ENCODE measurements around the gene CDKN2C. TPM values are rescaled to one million over a fixed set of nuclear protein-coding genes. Genes with fewer than 3 reads are reported as not detected.

Gene CDKN2C
- total and polyA plus RNA-seq, 2 experiments from 2014 or later: not detected

GRCh38 chr1:50967416-50968157 lies 2.5 kb upstream of the CDKN2C start:
- H3K9me2 ChIP-seq (ENCODE audit: insufficient read depth): no peaks in the 10 kb centered on the region
- peaks cover 24% of the 10 kb centered on the region for H3F3A ChIP-seq (replicated peaks; ENCODE audit: low read depth)
- no peaks in the 10 kb centered on the region for H3K79me2 ChIP-seq (replicated peaks; ENCODE audit: insufficient read depth)
- peaks cover 87% of the 10 kb centered on the region for H3K27me3 ChIP-seq (ENCODE audit: insufficient read depth)
- Mint-ChIP-seq H3K9me3 (no peaks in the 10 kb centered on the region), H3K27ac (no peak overlapping the region), H3K36me3 (ENCODE audit: low read depth) (no peaks in the 10 kb centered on the region), H3K27me3 (ENCODE audit: insufficient read depth, low read depth, poor library complexity) (peaks cover 63% of the 10 kb centered on the region), H3K4me1 (peaks cover 17% of the 10 kb centered on the region), H3K4me3 (peak overlapping the region; percentile 80)
- H3K4me3 ChIP-seq: peak overlapping the region; percentile 80
- peaks cover 10% of the 10 kb centered on the region; the same call in 1 of the 2 replicates for H3K4me1 ChIP-seq (ENCODE audit: insufficient read depth)
- peak overlapping the region; percentile 99; the same call in 1 of the 2 replicates for H2AFZ ChIP-seq
- ATAC-seq: no peak
- H3K4me2 ChIP-seq: peak overlapping the region; percentile 99
- H3K27ac ChIP-seq (ENCODE audit: low read depth): no peak overlapping the region
- TF ChIP-seq, protein P1, sequence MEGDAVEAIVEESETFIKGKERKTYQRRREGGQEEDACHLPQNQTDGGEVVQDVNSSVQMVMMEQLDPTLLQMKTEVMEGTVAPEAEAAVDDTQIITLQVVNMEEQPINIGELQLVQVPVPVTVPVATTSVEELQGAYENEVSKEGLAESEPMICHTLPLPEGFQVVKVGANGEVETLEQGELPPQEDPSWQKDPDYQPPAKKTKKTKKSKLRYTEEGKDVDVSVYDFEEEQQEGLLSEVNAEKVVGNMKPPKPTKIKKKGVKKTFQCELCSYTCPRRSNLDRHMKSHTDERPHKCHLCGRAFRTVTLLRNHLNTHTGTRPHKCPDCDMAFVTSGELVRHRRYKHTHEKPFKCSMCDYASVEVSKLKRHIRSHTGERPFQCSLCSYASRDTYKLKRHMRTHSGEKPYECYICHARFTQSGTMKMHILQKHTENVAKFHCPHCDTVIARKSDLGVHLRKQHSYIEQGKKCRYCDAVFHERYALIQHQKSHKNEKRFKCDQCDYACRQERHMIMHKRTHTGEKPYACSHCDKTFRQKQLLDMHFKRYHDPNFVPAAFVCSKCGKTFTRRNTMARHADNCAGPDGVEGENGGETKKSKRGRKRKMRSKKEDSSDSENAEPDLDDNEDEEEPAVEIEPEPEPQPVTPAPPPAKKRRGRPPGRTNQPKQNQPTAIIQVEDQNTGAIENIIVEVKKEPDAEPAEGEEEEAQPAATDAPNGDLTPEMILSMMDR (conservative IDR thresholded peaks at IDR 0.05; ENCODE audit: low read depth in 2 of 2): 0 out of 4 replicates have a peak, but pooled peaks of 1 of the 2 experiments have one; percentile 38
- no peak for TF ChIP-seq NANOG (IDR thresholded peaks at IDR 0.05; ENCODE audit: borderline replicate concordance)
- no peak for DNase-seq (ENCODE audit: low spot score)
- H4K20me1 ChIP-seq (replicated peaks; ENCODE audit: insufficient read depth): peaks cover 15% of the 10 kb centered on the region
- no peaks in the 10 kb centered on the region for H3K36me3 ChIP-seq (ENCODE audit: insufficient read depth)

DNA sequence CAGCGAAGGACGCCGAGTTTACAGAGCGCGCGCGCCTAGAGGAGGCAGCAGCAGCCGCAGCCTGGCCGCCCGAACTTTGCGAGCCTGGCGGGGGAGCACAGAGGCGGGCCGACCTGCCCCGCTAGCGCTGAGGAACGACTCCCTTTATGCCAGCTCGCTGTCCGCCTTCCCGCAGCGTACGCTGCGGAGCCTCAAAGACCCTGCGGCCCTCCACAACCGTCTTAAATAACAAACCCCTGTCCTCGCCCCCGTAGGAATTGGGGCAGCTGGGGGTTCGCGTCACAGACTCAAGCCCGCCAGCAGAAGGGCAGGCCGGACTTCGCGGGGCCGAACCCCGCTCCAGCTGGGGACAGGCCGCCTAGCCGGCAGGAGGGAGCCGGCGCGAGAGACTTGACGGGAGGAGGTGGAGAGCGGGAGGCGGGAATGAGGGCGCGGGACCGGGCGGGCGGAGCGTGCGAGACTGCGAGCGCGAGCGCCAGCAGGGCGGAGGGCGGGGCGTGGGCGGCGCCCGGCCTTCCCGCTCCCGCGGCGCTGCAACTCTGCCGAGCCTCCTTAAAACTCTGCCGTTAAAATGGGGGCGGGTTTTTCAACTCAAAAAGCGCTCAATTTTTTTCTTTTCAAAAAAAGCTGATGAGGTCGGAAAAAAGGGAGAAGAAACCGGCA lies 1.8 kb upstream of the CDKN2C start:
- Mint-ChIP-seq H3K36me3 (ENCODE audit: low read depth) (no peaks in the 10 kb centered on the region), H3K4me3 (peak overlapping the region; percentile 80), H3K9me3 (no peaks in the 10 kb centered on the region), H3K27ac (no peak overlapping the region), H3K27me3 (ENCODE audit: insufficient read depth, low read depth, poor library complexity) (peaks cover 70% of the 10 kb centered on the region), H3K4me1 (peaks cover 17% of the 10 kb centered on the region)
- peak overlapping the region; percentile 99 for H3K4me2 ChIP-seq
- H3K9me2 ChIP-seq (ENCODE audit: insufficient read depth): no peaks in the 10 kb centered on the region
- peaks cover 94% of the 10 kb centered on the region for H3K27me3 ChIP-seq (ENCODE audit: insufficient read depth)
- peak; percentile 92 for DNase-seq (ENCODE audit: low spot score)
- ATAC-seq: peak; percentile 89
- TF ChIP-seq REST (IDR thresholded peaks at IDR 0.05; ENCODE audit: unreplicated experiment): peak; percentile 5
- TF ChIP-seq EZH2phosphoT487 (IDR thresholded peaks at IDR 0.05; ENCODE audit: unreplicated experiment): no peak
- TF ChIP-seq, protein P1 (conservative IDR thresholded peaks at IDR 0.05; ENCODE audit: low read depth in 2 of 2): peak in 1 of 2 experiments; percentile 50
- H3K4me3 ChIP-seq: peak overlapping the region; percentile 80
- H3K79me2 ChIP-seq (replicated peaks; ENCODE audit: insufficient read depth): no peaks in the 10 kb centered on the region
- peak overlapping the region; percentile 99 for H2AFZ ChIP-seq
- H3K27ac ChIP-seq (ENCODE audit: low read depth): no peak overlapping the region
- H3K4me1 ChIP-seq (ENCODE audit: insufficient read depth): peaks cover 10% of the 10 kb centered on the region; the same call in 1 of the 2 replicates
- H3F3A ChIP-seq (replicated peaks; ENCODE audit: low read depth): peaks cover 24% of the 10 kb centered on the region
- no peaks in the 10 kb centered on the region for H3K36me3 ChIP-seq (ENCODE audit: insufficient read depth)
- peaks cover 22% of the 10 kb centered on the region for H4K20me1 ChIP-seq (replicated peaks; ENCODE audit: insufficient read depth)
